Suprapubic skin (tissue), 4 donors: Measurements from ENCODE around the gene SDC4. TPM values are rescaled to one million over a fixed set of nuclear protein-coding genes. Genes with fewer than 3 reads are reported as not detected.
A peak's percentile ranks its signal among the peaks of the same experiment; 100 is the strongest.

ENCODE experiments used
- DNase-seq, 2 donors: peaks; one replicate each; pipeline ENCODE4 v3.0.0-alpha.2; 2019; ENCODE audit warnings: low spot score in 2 of 2
- H3K27ac ChIP-seq: fragments of 200-600 bp; sonication (generic); one replicate; pipeline ENCODE4 v1.5.1; 2019
- H3K27me3 ChIP-seq: fragments of 200-600 bp; sonication (generic); one replicate; pipeline ENCODE4 v1.5.1; 2019
- H3K36me3 ChIP-seq: fragments of 200-600 bp; sonication (generic); one replicate; pipeline ENCODE4 v1.5.1; 2019
- H3K4me1 ChIP-seq: fragments of 200-600 bp; sonication (generic); one replicate; pipeline ENCODE4 v1.5.1; 2019
- H3K4me3 ChIP-seq: fragments of 200-600 bp; sonication (generic); one replicate; pipeline ENCODE4 v1.5.1; 2019; ENCODE audit warnings: mild to moderate bottlenecking
- H3K9me3 ChIP-seq: fragments of 200-600 bp; sonication (generic); one replicate; pipeline ENCODE4 v1.5.1; 2019
- CTCF ChIP-seq, 2 donors: fragments of 200-600 bp in 1 of 2; fragments of 450-650 bp in 1 of 2; sonication (generic) in 1 of 2; IDR thresholded peaks; one replicate each; pipeline ENCODE4 v1.5.1; 2016 to 2019; ENCODE audit warnings: antibody characterized with exemption in 2 of 2, mild to moderate bottlenecking in 1 of 2, moderate library complexity in 1 of 2
- EP300 ChIP-seq: sonication (generic); formaldehyde crosslinking; IDR thresholded peaks from one replicate; pipeline ENCODE4 v1.6.1; 2017; ENCODE audit warnings: antibody characterized with exemption
- POLR2A ChIP-seq, 2 donors: fragments of 450-650 bp; IDR thresholded peaks; one replicate each; pipeline ENCODE4 v1.6.1; 2017; ENCODE audit warnings: antibody characterized with exemption in 2 of 2, mild to moderate bottlenecking in 2 of 2, moderate library complexity in 2 of 2
- POLR2AphosphoS5 ChIP-seq, 3 donors: sonication (generic); formaldehyde crosslinking; IDR thresholded peaks; one replicate each; pipeline ENCODE4 v1.6.1; 2017; ENCODE audit warnings: antibody characterized with exemption in 3 of 3
- WGBS: methylation state at CpG from one replicate; pipeline ENCODE4 v1.1.5; 2018; 5-methylcytosine and 5-hydroxymethylcytosine counted together
- total RNA-seq, 4 donors: library from RNA; depleted of rRNA; stranded (reverse); fragments of >200 nt; gene quantifications; one replicate each; pipeline ENCODE4 v1.1.0, GENCODE V29; 2016

SDC4 gene
- total RNA-seq, 4 donors from 2014 or later = 156 to 255 (median 216) TPM

DNA sequence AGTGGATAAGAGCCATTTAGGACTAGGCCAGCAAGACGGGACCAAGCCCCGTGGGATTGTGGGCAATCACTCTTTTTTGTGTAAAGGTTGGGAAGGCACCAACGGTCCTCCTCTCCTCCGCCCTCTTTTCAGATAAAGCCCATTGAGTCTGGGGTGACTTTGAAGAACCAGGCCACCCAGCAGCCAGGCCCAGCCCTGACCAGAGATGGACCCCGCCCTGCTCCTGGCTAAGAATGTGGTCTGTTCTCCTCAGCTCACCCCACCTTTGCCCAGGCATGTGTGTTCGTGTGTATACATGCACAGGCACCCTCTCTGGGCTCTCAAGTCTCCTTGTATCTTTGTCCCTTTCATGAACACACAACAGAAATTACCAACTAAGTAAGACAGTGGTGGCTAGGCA lies 9.1 kb downstream of the SDC4 start:
- 59% methylated on average over 4 of the region's 6 CpGs for WGBS
- no peak for DNase-seq
- H3K27me3 ChIP-seq = no peaks in the 10 kb centered on the region
- no peaks in the 10 kb centered on the region for H3K9me3 ChIP-seq
- peak overlapping the region; percentile 94 for H3K27ac ChIP-seq
- H3K4me3 ChIP-seq = no peak overlapping the region
- peak in 1 of 3 donors; percentile 47 for TF ChIP-seq POLR2AphosphoS5 (IDR thresholded peaks at IDR 0.05)
- TF ChIP-seq POLR2A (IDR thresholded peaks at IDR 0.05) = no peak
- peaks cover 84% of the 10 kb centered on the region for H3K4me1 ChIP-seq
- peaks cover 7% of the 10 kb centered on the region for H3K36me3 ChIP-seq

GRCh38 chr20:45338121-45339030 lies 9.8 kb downstream of the SDC4 start:
- no peak for DNase-seq
- Histone ChIP-seq H3K9me3 (no peaks in the 10 kb centered on the region), H3K4me3 (no peak overlapping the region), H3K4me1 (peaks cover 77% of the 10 kb centered on the region), H3K36me3 (peaks cover 11% of the 10 kb centered on the region), H3K27ac (peak overlapping the region; percentile 94), H3K27me3 (no peaks in the 10 kb centered on the region)
- WGBS = 73% methylated on average over 11 of the region's 11 CpGs
- TF ChIP-seq CTCF (IDR thresholded peaks at IDR 0.05) (no peak), POLR2AphosphoS5 (IDR thresholded peaks at IDR 0.05) (no peak), EP300 (no peak), POLR2A (IDR thresholded peaks at IDR 0.05) (no peak)

GRCh38 chr20:45337367-45338120 lies 10.7 kb downstream of the SDC4 start:
- Histone ChIP-seq H3K36me3 (peaks cover 19% of the 10 kb centered on the region), H3K4me3 (no peak overlapping the region), H3K9me3 (no peaks in the 10 kb centered on the region), H3K27me3 (no peaks in the 10 kb centered on the region), H3K4me1 (peaks cover 68% of the 10 kb centered on the region), H3K27ac (peak overlapping the region; percentile 94)
- 31% methylated on average over 11 of the region's 15 CpGs for WGBS
- no peak for DNase-seq
- peak in 1 of 3 donors; percentile 34 for TF ChIP-seq POLR2AphosphoS5 (IDR thresholded peaks at IDR 0.05)
- TF ChIP-seq CTCF (IDR thresholded peaks at IDR 0.05) = no peak

DNA sequence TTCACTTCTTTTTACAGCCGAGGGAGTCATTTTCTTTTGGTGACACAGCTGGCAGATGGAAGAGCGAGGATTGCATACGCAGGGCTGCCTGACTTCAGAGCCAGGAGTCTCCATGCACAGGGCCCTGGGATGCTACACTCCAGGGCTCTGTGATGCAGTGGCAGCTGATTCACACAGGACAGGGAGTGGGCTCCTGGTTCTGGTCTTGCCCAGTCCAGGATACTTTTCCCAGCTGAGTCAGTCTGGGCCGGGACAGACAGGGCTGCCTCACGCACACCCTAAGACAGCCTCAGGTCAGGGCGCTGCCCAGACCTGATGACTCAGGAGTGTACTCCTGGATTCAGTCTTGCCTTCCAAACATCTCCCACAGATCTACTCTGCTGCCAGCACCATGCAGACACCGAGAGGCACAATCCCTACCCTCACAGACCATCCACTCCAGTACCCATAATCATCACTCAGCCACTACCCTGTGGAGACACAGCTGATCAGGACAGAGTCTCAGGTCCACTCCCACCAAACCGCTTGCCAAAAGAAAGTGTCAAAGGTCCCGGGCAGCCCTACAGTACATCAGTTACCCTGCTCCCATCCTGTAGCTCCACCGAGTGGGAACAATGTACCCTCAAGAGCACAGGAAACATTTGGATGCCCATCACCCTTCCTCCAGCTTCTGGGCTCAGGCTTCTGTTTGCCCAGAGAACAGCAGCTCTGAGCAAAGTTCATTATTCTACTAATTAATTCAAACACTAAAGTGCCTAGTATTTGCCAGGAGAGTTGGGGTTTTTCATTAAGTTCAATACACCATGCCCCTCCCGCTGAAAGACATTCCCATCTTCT lies 11.5 kb downstream of the SDC4 start:
- peak overlapping the region; percentile 94 for H3K27ac ChIP-seq
- WGBS = 51% methylated on average over 10 of the region's 11 CpGs
- TF ChIP-seq CTCF (IDR thresholded peaks at IDR 0.05) (no peak), EP300 (no peak), POLR2AphosphoS5 (IDR thresholded peaks at IDR 0.05) (peak in 2 of 3 donors; percentile 52 to 57)
- DNase-seq = no peak
- no peak overlapping the region for H3K4me3 ChIP-seq
- peaks cover 26% of the 10 kb centered on the region for H3K36me3 ChIP-seq
- no peaks in the 10 kb centered on the region for H3K9me3 ChIP-seq
- no peaks in the 10 kb centered on the region for H3K27me3 ChIP-seq
- H3K4me1 ChIP-seq = peaks cover 60% of the 10 kb centered on the region

DNA sequence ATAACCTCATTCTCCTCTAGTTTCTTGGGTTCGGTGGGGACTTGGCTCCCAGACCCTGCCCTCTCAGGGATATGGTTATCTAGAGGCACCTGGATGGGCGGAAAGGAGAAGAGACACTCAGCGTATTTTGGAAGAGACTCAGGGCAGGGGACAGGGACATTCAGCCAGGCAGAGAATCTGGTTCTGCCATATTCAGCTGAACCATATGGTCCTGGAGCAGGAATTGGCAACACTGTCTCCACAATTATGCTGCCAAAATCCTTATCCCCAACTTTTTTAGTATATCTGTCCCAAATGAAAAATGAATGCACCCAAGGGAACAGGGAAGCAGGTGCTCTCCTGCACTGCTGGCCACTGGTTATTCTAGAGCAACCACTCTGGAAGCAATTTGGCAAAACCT lies 17.7 kb downstream of the SDC4 start:
- Histone ChIP-seq H3K27ac (no peak overlapping the region), H3K9me3 (no peaks in the 10 kb centered on the region), H3K27me3 (no peaks in the 10 kb centered on the region), H3K36me3 (peaks cover 83% of the 10 kb centered on the region), H3K4me3 (no peak overlapping the region), H3K4me1 (no peaks in the 10 kb centered on the region)
- 100% methylated on average over 3 of the region's 3 CpGs for WGBS
- DNase-seq = no peak
- TF ChIP-seq POLR2AphosphoS5 (IDR thresholded peaks at IDR 0.05) (no peak), EP300 (no peak), POLR2A (IDR thresholded peaks at IDR 0.05) (no peak), CTCF (IDR thresholded peaks at IDR 0.05) (no peak)
